GM12872 (cell line): ENCODE data around the gene ARHGAP18.

ENCODE experiments used
- TF ChIP-seq, protein P1 (sequence below): IDR thresholded peaks from 3 replicates; pipeline ENCODE4 v1.5.1; 2011; ENCODE audit warnings: low read depth, mild to moderate bottlenecking, low read length, moderate library complexity; ENCODE audit not compliant: insufficient read depth

ARHGAP18 gene

GRCh38 chr6:129552413-129552812 is 157.6 kb downstream of the ARHGAP18 start:
- TF ChIP-seq, protein P1, sequence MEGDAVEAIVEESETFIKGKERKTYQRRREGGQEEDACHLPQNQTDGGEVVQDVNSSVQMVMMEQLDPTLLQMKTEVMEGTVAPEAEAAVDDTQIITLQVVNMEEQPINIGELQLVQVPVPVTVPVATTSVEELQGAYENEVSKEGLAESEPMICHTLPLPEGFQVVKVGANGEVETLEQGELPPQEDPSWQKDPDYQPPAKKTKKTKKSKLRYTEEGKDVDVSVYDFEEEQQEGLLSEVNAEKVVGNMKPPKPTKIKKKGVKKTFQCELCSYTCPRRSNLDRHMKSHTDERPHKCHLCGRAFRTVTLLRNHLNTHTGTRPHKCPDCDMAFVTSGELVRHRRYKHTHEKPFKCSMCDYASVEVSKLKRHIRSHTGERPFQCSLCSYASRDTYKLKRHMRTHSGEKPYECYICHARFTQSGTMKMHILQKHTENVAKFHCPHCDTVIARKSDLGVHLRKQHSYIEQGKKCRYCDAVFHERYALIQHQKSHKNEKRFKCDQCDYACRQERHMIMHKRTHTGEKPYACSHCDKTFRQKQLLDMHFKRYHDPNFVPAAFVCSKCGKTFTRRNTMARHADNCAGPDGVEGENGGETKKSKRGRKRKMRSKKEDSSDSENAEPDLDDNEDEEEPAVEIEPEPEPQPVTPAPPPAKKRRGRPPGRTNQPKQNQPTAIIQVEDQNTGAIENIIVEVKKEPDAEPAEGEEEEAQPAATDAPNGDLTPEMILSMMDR: no peak

DNA sequence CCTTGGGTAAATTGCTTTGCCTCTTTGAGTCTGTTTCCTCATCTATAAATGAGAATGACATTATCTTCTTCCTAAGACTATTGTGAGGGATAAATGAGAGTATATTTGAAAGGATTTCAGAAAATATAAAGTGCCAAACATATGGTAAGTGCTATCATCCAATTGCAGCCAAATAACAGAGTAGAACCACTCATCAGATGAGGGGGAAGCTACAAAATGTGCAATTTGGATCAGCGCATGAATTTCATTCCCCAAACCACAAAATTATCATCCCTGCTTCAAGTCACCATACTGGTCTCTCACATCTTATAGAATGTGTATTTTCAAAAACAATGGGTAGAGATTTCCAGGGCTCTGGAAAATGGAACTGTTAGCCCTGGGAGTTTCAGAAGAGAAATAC is 158.5 kb downstream of the ARHGAP18 start:
- TF ChIP-seq, protein P1: no peak

- TF ChIP-seq, protein P1: no peak
These were observed 163.3 kb downstream of the ARHGAP18 start for GRCh38 chr6:129546702-129547101.

- TF ChIP-seq, protein P1: no peak
These were observed 164.9 kb downstream of the ARHGAP18 start for GRCh38 chr6:129544892-129545612.

- TF ChIP-seq, protein P1: no peak
These were observed 166.0 kb downstream of the ARHGAP18 start for GRCh38 chr6:129543981-129544380.

DNA sequence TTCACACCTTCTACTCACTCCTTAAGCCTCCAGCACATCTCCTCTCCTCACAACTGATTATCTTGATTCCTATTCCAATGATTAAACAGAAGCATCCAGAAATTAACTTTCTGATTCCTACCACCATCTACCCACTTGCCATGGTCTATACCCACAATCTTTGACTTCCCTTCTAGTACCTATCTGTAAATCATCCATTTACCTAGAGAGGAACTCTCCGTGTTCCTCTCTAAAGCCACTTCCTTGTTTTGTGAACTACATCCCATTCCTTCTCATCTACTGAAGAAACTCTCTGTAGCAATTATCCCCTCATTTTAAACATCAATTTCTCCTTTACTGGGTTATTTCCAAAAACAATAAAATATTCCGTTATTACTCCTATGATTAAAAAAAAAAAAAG is 167.3 kb downstream of the ARHGAP18 start:
- TF ChIP-seq, protein P1: no peak

GRCh38 chr6:129539032-129539431 is 170.9 kb downstream of the ARHGAP18 start:
- TF ChIP-seq, protein P1: no peak
